HUDEP-2 (cell line): ENCODE data around the gene MESD.

Experiments
- DNase-seq, 76 experiments: peaks; one replicate each; lab custom pipeline; 2025; ENCODE audit not compliant: unreplicated experiment in 76 of 76; lab: John Stamatoyannopoulos, UW

MESD gene

GRCh38 chr15:81015621-81016488 lies 26.2 kb upstream of the MESD start:
- DNase-seq, result no peak

- DNase-seq, result no peak
Measured at GRCh38 chr15:81014446-81015093, 25.0 kb upstream of the MESD start.

- DNase-seq, result no peak
Measured at GRCh38 chr15:81013396-81013929, 23.8 kb upstream of the MESD start.

- no peak for DNase-seq
Measured at GRCh38 chr15:81012588-81012987, 23.0 kb upstream of the MESD start.

- DNase-seq, result no peak
Measured at GRCh38 chr15:81011593-81011992, 22.0 kb upstream of the MESD start.

GRCh38 chr15:81010086-81010485 lies 20.5 kb upstream of the MESD start:
- DNase-seq, result no peak

GRCh38 chr15:81008312-81008711 lies 18.7 kb upstream of the MESD start:
- no peak for DNase-seq

GRCh38 chr15:81007428-81008064 lies 17.9 kb upstream of the MESD start:
- no peak for DNase-seq

GRCh38 chr15:81006124-81006523 lies 16.5 kb upstream of the MESD start:
- no peak for DNase-seq

GRCh38 chr15:81003097-81003350 lies 13.4 kb upstream of the MESD start:
- no peak for DNase-seq

GRCh38 chr15:81002331-81003096 lies 12.9 kb upstream of the MESD start:
- no peak for DNase-seq

GRCh38 chr15:81002009-81002330 lies 12.4 kb upstream of the MESD start:
- DNase-seq, result no peak

- peak in 10 of 76 experiments; percentile 3 to 17 (median 7) for DNase-seq
Measured at GRCh38 chr15:81001152-81002008, 11.8 kb upstream of the MESD start.

GRCh38 chr15:81000624-81001151 lies 11.1 kb upstream of the MESD start, which contains the start of gene TLNRD1:
TLNRD1 (plus strand) TSS chr15:81000923; CDS start chr15:81002272, 1,349 bp downstream.
- DNase-seq, result peak in 13 of 76 experiments; percentile 4 to 34 (median 15)

- DNase-seq, result no peak
Measured at GRCh38 chr15:81000144-81000623, 10.6 kb upstream of the MESD start.

- no peak for DNase-seq
Measured at GRCh38 chr15:80999623-81000036, 10.0 kb upstream of the MESD start.

GRCh38 chr15:80998251-80998650 lies 8.6 kb upstream of the MESD start:
- DNase-seq, result no peak

GRCh38 chr15:80997692-80998091 lies 8.1 kb upstream of the MESD start:
- no peak for DNase-seq

- peak in 6 of 76 experiments; percentile 1 to 31 (median 8) for DNase-seq
Measured at GRCh38 chr15:80996247-80996646, 6.6 kb upstream of the MESD start.

GRCh38 chr15:80992441-80992840 lies 2.8 kb upstream of the MESD start:
- no peak for DNase-seq
